ENCODE results near the gene PEX16.

The PEX16 gene

DNA sequence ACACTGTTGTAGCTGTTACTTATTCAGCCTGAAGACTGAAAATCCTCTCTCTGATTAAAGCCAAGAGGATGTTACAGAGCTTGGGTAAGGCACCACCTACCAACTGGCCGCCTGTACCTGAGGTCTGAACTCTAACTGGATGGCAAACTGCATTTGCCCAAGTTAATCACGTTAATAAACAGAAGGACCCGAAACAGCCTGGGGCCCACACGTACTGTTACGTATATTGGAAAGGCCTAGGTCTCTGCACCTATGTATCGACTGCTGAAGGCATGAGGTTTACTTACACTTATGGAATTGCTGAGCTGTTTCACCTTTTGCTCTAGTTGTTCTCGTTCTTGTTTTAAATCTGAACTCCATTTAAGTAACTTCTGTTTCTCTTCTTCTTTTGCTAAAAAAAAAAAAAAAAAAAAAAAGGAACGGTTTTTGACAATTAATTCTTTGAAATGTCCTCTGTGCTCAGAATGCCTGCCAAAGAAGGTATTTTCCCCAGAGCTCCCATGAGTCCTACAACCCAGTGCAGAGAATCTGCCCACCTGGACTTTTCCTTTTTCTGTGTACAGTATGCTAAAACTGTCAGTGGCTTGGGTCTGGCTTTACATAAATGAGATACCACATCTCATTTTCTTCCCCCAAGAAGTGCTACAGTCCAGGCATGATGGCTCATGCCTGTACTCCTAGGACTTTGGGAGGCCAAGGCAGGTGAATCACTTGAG is 17.8 kb upstream of the PEX16 start:
- Mint-ChIP-seq H3K27me3 (no peaks in the 10 kb centered on the region), H3K9me3 (ENCODE audit: low read depth) (no peaks in the 10 kb centered on the region), H3K4me3 (no peak overlapping the region), H3K27ac (no peak overlapping the region), H3K4me1 (ENCODE audit: low read depth) (peaks cover 8% of the 10 kb centered on the region), H3K36me3 (peaks cover 2% of the 10 kb centered on the region)

DNA sequence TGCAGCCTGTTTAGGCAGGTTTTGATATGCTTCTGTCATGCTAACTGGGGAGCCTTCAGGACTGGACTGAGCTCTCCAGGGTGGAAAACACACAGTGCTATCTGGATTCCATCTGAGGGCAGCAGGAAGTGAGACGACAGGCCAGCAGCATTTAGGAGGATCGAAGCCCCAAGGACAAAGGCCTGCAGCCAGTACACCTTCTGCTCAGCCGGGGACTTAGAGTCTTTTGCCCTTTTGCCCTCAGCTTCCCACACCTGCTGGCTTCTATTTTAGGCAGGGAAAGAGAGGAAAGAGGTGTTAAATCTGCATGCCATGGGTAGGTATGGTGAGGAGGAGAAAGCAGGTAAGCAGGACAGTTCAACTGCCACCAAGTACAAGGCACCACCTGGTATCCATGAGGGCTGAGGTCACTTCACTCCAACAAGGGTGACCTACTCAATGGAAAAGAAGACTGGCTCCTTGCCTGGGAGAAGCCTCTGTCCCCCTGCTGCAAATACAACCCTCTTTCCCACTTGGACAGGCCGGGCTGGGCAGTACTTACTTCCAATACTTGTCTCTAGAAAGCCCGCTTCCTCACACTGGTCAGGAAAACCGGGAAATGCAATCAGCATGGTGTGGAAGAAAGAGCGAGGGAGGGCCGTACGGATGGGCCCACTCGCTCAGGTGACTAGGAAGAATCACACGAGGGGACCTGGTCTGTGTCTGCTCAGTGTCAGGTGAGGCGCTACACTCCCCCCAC is 17.1 kb upstream of the PEX16 start:
- peaks cover 16% of the 10 kb centered on the region for H3K4me1 Mint-ChIP-seq (ENCODE audit: low read depth)
- H3K4me3 Mint-ChIP-seq: no peak overlapping the region
- peaks cover 2% of the 10 kb centered on the region for H3K36me3 Mint-ChIP-seq

DNA sequence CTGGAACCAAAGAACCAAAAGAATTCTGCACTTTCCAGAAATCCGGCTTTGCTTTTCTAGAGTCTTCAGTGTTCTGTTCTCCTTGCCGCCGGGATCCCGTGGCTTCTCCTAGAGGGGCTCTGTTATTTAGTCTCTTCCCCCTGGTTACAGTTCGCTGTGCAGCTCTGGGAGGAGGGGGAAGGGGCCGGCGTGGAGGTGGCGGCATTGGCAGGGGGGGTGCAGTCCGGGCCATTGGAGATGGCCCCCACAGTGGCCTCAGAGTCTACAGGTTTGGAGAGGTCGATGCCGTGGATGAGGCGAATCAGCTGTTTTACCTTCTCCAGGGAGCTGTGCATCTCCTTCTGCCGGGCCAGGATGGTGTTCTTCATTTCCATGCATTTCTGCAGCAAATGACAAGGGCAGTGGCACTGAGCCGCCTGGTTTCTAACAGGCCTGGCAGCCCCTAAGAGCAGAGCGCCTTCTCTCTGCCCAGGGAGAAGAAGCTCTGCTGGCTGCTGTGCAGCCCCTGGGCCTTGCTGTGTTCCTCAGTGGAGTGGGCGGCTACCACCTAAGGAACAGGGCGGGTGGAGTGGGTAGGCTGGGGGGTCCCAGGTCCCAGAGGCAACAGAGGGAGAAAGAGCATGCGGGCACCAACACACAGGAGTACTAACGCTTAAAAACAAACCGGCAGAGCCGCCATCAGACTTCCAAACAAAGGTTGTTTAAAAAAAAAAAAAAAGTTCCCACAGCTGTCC is 16.3 kb upstream of the PEX16 start:
- no peak overlapping the region for H3K27ac Mint-ChIP-seq
- peaks cover 17% of the 10 kb centered on the region for H3K4me1 Mint-ChIP-seq (ENCODE audit: low read depth)
- no peaks in the 10 kb centered on the region for H3K27me3 Mint-ChIP-seq
- H3K9me3 Mint-ChIP-seq (ENCODE audit: low read depth): no peaks in the 10 kb centered on the region
- no peak overlapping the region for H3K4me3 Mint-ChIP-seq
- H3K36me3 Mint-ChIP-seq: peaks cover 2% of the 10 kb centered on the region

More for the DNA sequence above, 17.1 kb upstream of the PEX16 start:
- H3K27me3 Mint-ChIP-seq: no peaks in the 10 kb centered on the region
- no peaks in the 10 kb centered on the region for H3K9me3 Mint-ChIP-seq (ENCODE audit: low read depth)
- H3K27ac Mint-ChIP-seq: no peak overlapping the region

DNA sequence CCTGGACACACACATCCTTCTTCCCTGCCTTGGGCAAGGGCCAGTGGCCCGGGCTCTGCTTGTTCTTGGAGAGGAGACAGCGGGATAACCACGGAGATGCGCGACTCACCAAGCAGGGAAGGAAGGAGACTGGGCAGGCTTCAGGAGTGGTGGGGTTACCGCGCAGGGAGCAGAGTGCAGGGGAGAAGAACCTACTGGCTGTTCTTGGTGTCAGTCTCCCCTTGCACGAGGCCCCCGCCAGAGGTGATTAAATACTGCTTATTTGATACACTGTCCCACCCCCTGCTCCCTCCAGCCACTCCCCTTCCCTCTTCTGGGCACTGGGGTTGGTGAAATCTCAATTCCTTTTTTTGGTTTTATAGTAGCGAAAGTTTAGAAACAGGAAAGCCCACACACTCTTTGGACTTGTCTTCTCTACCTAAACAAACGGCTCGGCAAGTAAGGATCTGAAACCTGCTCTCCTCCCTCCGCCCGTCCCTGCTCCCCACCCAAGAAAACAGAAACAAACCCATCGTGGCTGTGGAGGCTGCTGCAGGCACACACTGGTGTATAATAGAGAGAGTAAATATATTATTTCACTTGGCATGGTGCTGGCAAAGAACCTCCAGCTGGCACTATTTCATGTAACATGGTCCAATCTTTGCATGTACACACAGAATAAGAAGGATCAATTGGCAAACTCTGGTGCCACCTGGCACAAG is 15.6 kb upstream of the PEX16 start:
- peaks cover 2% of the 10 kb centered on the region for H3K36me3 Mint-ChIP-seq
- no peak overlapping the region for H3K4me3 Mint-ChIP-seq
- H3K4me1 Mint-ChIP-seq (ENCODE audit: low read depth): peaks cover 17% of the 10 kb centered on the region

DNA sequence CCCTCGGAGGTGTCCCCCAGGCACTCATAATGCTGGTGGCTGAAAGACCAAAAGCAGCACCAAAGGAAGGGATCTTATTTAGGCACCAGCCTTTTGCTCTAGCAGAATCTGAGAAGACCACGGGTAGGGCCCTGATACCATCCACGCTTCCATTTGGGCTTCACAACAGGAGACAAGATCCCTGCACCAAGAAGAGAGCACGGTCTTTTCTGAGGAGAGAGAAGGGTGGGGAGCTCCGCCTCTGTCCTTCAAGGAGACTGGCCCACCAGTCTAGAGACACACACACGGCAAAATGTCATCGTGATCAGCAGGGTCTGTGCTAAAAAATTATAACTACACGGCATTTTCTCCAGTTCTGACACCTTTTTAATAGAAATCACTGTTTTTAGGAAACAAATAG is 14.5 kb upstream of the PEX16 start:
- Mint-ChIP-seq H3K36me3 (peaks cover 2% of the 10 kb centered on the region), H3K27me3 (no peaks in the 10 kb centered on the region), H3K9me3 (ENCODE audit: low read depth) (no peaks in the 10 kb centered on the region), H3K4me3 (no peak overlapping the region), H3K27ac (no peak overlapping the region), H3K4me1 (ENCODE audit: low read depth) (peaks cover 20% of the 10 kb centered on the region)

More for the DNA sequence above, 15.6 kb upstream of the PEX16 start:
- H3K27ac Mint-ChIP-seq: no peak overlapping the region
- no peaks in the 10 kb centered on the region for H3K9me3 Mint-ChIP-seq (ENCODE audit: low read depth)
- H3K27me3 Mint-ChIP-seq: no peaks in the 10 kb centered on the region

DNA sequence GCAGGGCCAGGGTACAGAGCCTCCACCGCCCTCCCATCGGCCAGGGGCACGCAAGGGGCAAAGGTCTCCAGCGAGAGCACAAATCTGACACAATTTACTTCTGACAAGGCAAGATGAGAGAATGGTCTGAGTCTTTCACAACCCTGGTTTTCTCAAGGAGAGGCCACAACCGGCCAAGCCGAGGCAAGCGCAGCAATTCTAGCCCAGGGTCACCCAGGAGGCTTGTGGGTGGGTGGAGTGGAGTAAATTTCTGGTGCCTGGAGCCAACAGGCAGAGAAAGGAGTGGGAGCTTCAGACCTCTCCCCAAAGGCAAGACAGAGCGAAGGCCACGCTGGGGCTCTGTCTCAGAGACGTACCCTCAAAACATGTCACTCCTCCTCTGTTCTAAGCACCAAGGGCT is 14.1 kb upstream of the PEX16 start:
- H3K27ac Mint-ChIP-seq: peak overlapping the region; percentile 54
- peaks cover 1% of the 10 kb centered on the region for H3K36me3 Mint-ChIP-seq
- H3K4me3 Mint-ChIP-seq: no peak overlapping the region
- no peaks in the 10 kb centered on the region for H3K9me3 Mint-ChIP-seq (ENCODE audit: low read depth)
- no peaks in the 10 kb centered on the region for H3K27me3 Mint-ChIP-seq
- peaks cover 23% of the 10 kb centered on the region for H3K4me1 Mint-ChIP-seq (ENCODE audit: low read depth)

DNA sequence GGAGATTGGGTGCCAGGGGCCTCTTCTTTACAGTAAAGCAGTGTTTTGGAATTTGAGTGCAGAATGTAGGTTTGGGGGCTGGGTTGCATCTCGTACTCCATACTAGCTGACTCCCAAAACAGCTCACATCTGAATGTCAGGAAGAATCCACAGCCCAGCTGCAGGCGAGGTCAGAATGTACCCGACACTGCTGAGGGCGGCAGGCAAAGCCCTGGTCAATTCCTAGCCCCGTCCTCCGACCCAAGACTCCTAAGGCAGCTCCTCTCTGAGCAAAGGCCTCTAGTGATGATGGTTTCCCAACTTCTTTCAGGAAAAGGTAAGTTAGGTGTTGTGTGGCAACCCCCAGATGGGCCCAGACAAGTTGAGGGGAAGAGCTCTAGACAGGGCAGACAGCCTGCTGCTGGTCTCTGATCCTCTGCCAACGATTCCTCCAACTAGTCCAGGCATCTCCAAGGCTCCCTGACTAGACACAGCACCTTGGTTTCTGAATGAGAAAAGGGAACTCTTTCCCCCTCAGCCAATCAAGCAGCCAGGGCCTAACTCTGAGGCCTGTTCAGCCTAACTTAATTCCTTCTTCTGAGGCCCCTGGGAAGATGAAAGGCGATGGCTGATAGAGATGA is 13.4 kb upstream of the PEX16 start:
- Mint-ChIP-seq H3K9me3 (ENCODE audit: low read depth) (no peaks in the 10 kb centered on the region), H3K27me3 (no peaks in the 10 kb centered on the region), H3K4me1 (ENCODE audit: low read depth) (peaks cover 23% of the 10 kb centered on the region), H3K4me3 (no peak overlapping the region), H3K27ac (peak overlapping the region; percentile 54), H3K36me3 (no peaks in the 10 kb centered on the region)

DNA sequence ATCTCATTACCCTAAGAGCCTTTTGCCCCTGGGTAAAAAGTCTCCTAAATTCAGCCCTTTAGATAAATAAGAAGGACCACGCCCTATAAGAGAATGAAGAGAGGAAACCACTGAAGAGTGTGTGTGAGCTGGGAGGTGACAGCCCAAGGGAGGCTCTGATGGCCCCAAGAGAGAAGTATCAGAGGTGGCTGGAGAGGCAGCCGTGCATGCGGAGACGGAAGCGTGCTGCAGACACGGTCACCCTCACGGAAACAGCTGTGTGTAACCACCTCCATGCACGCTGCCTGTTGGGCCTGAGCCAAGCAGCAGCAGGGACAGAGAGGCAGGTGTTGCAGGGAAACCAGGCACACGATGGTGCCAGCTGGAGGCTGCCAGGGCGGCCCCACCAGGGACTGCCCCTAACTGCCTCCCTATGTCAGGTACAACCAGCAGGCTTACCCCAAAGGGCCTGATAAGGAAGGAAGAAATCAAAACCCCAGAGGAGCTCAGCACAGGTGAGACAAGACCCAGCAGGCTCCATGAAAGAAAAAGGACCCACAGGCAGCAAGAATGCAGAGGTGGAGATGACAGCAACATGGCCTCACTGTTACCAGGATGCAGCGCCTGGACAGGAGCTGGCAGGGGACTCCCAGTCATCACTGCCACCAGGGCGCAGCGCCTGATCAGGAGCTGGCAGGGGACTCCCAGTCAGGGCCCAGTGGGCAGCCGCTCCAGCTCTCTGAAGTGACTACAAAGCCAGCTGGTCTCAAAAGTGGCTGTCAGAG is 12.5 kb upstream of the PEX16 start:
- Mint-ChIP-seq H3K4me1 (ENCODE audit: low read depth) (peaks cover 23% of the 10 kb centered on the region), H3K36me3 (no peaks in the 10 kb centered on the region), H3K9me3 (ENCODE audit: low read depth) (no peaks in the 10 kb centered on the region), H3K27me3 (no peaks in the 10 kb centered on the region), H3K27ac (peak overlapping the region; percentile 76), H3K4me3 (peak overlapping the region; percentile 65)

DNA sequence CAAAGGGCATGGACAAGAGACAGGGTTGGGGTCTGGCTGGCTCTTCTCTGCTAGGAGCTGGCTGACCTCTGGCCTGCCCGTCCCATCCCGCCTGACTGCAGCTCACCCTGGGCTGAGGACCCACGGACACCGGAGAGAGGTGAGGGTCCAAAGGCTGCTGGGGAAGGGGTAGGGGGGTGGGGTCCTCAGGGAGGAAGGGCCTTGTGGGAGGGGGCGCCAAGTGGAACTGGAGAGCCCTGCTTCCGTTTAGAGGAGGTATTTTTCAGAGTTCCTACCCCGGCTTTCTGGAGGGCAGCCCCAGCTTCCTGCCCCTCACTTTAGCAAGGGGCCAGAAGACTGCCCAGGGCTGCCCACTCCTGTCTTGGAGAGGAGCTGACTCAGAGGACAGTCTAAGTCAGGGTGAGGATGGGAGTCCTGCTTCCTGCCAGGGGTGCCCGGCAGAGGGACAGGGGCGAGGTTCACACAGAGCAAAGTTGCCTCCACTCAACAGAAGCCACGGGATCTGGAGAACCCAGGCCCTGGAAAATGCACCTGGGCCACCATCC is 11.9 kb upstream of the PEX16 start:
- H3K4me3 Mint-ChIP-seq: peak overlapping the region; percentile 65
- peaks cover 23% of the 10 kb centered on the region for H3K4me1 Mint-ChIP-seq (ENCODE audit: low read depth)
- peak overlapping the region; percentile 76 for H3K27ac Mint-ChIP-seq
- H3K27me3 Mint-ChIP-seq: no peaks in the 10 kb centered on the region
- no peaks in the 10 kb centered on the region for H3K36me3 Mint-ChIP-seq
- no peaks in the 10 kb centered on the region for H3K9me3 Mint-ChIP-seq (ENCODE audit: low read depth)

DNA sequence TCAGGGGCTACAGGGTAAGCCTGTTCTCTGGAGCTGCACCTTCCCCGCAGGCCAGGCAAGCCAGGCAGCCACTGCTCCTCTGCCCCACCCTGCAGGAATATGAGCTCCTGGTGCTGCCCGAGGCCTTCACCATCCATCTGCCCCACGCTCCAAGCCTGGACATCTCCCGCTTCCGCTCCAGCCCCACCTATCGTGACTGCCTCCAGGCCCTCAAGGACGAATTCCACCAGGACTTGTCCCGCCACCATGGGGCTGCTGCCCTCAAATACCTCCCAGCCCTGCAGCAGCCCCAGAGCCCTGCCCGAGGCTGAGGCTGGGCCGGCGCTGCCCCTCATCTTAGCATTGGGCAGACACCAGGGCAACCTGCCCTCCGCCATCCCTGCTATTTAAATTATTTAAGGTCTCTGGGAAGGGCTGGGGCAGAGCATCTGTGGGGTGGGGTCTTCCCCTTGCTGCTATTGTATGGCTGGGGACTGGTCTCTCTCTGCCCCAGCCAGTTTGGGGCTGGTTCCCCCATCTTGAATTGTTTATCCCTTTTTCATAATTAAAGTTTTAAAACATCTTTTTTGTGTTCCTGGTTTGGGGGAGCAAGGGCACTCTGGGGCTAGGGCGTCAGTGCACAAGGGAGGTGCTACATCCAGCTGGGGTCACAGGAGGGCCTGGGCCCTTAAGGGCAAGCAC is 11.0 kb upstream of the PEX16 start:
- Mint-ChIP-seq H3K27me3 (no peaks in the 10 kb centered on the region), H3K4me1 (ENCODE audit: low read depth) (peaks cover 28% of the 10 kb centered on the region), H3K4me3 (no peak overlapping the region), H3K27ac (no peak overlapping the region), H3K9me3 (ENCODE audit: low read depth) (no peaks in the 10 kb centered on the region), H3K36me3 (no peaks in the 10 kb centered on the region)

DNA sequence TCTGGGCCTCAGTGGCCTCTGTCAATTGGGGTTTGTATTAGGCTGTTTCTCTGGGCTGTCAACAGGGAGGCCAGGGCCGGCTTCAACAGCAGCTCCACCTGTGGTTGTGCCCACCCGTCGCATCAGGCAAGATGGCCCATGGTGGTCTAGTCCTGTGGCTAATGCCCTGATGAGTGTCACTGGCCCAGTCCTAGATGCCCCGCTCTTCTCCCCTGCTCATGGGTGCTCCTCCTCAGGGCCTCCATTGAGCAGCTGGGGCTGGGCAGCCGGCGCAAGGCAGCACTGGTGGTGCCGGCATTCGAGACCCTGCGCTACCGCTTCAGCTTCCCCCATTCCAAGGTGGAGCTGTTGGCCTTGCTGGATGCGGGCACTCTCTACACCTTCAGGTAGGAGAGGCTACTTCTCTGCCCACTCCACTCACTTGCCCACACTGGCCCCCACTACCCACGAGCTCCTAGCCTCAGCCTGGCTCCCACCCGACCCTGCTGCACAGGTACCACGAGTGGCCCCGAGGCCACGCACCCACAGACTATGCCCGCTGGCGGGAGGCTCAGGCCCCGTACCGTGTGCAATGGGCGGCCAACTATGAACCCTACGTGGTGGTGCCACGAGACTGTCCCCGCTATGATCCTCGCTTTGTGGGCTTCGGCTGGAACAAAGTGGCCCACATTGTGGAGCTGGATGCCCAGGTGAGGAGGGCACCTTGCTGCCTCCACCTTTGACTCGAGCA is 10.2 kb upstream of the PEX16 start:
- H3K36me3 Mint-ChIP-seq: no peaks in the 10 kb centered on the region
- H3K4me3 Mint-ChIP-seq: no peak overlapping the region
- H3K4me1 Mint-ChIP-seq (ENCODE audit: low read depth): peaks cover 32% of the 10 kb centered on the region
- peak overlapping the region; percentile 82 for H3K27ac Mint-ChIP-seq
- H3K27me3 Mint-ChIP-seq: no peaks in the 10 kb centered on the region
- no peaks in the 10 kb centered on the region for H3K9me3 Mint-ChIP-seq (ENCODE audit: low read depth)

DNA sequence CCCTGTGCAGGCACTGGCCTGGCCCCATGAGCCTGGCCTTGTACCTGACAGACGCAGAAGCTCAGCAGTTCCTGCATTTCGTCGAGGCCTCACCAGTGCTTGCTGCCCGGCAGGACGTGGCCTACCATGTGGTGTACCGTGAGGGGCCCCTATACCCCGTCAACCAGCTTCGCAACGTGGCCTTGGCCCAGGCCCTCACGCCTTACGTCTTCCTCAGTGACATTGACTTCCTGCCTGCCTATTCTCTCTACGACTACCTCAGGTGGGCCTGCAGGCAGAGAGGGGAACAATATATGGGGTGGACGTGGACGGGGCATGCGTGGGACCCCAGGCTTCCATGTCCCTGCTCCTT is 9.6 kb upstream of the PEX16 start:
- H3K4me1 Mint-ChIP-seq (ENCODE audit: low read depth): peaks cover 32% of the 10 kb centered on the region
- no peaks in the 10 kb centered on the region for H3K36me3 Mint-ChIP-seq
- no peaks in the 10 kb centered on the region for H3K27me3 Mint-ChIP-seq
- H3K27ac Mint-ChIP-seq: peak overlapping the region; percentile 82
- no peak overlapping the region for H3K4me3 Mint-ChIP-seq
- H3K9me3 Mint-ChIP-seq (ENCODE audit: low read depth): no peaks in the 10 kb centered on the region

Data from activated naive CD8-positive, alpha-beta T cell (primary cell).